Mucosa of stomach (tissue), 1 donor: ENCODE data around the gene SLC39A6.
A peak's percentile ranks its signal among the peaks of the same experiment; 100 is the strongest.
"Not testable (repeated sequence)": the region's sequence is repeated elsewhere in the genome, so short reads cannot be mapped to it uniquely, and the experiment has no call there.

Experiments
- H3K27me3 ChIP-seq: one replicate; pipeline ENCODE4 v1.7.0; 2013; ENCODE audit warnings: mild to moderate bottlenecking, low read length; ENCODE audit not compliant: control insufficient read depth, insufficient read depth
- H3K36me3 ChIP-seq: one replicate; pipeline ENCODE4 v1.7.0; 2013; ENCODE audit warnings: low read length; ENCODE audit not compliant: control insufficient read depth, insufficient read depth
- H3K4me1 ChIP-seq: one replicate; pipeline ENCODE4 v1.7.0; 2013; ENCODE audit warnings: mild to moderate bottlenecking, low read length; ENCODE audit not compliant: control insufficient read depth, insufficient read depth
- H3K4me3 ChIP-seq: one replicate; pipeline ENCODE4 v1.7.0; 2013; ENCODE audit warnings: low read length
- H3K9ac ChIP-seq: one replicate; pipeline ENCODE4 v1.7.0; 2013; ENCODE audit warnings: mild to moderate bottlenecking, low read length, moderate library complexity
- H3K9me3 ChIP-seq: one replicate; pipeline ENCODE4 v1.7.0; 2013; ENCODE audit warnings: mild to moderate bottlenecking, low read length, moderate library complexity; ENCODE audit not compliant: control insufficient read depth
- donor health status: Pancreatic carcinoma.

The SLC39A6 gene, protein sequence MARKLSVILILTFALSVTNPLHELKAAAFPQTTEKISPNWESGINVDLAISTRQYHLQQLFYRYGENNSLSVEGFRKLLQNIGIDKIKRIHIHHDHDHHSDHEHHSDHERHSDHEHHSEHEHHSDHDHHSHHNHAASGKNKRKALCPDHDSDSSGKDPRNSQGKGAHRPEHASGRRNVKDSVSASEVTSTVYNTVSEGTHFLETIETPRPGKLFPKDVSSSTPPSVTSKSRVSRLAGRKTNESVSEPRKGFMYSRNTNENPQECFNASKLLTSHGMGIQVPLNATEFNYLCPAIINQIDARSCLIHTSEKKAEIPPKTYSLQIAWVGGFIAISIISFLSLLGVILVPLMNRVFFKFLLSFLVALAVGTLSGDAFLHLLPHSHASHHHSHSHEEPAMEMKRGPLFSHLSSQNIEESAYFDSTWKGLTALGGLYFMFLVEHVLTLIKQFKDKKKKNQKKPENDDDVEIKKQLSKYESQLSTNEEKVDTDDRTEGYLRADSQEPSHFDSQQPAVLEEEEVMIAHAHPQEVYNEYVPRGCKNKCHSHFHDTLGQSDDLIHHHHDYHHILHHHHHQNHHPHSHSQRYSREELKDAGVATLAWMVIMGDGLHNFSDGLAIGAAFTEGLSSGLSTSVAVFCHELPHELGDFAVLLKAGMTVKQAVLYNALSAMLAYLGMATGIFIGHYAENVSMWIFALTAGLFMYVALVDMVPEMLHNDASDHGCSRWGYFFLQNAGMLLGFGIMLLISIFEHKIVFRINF

DNA sequence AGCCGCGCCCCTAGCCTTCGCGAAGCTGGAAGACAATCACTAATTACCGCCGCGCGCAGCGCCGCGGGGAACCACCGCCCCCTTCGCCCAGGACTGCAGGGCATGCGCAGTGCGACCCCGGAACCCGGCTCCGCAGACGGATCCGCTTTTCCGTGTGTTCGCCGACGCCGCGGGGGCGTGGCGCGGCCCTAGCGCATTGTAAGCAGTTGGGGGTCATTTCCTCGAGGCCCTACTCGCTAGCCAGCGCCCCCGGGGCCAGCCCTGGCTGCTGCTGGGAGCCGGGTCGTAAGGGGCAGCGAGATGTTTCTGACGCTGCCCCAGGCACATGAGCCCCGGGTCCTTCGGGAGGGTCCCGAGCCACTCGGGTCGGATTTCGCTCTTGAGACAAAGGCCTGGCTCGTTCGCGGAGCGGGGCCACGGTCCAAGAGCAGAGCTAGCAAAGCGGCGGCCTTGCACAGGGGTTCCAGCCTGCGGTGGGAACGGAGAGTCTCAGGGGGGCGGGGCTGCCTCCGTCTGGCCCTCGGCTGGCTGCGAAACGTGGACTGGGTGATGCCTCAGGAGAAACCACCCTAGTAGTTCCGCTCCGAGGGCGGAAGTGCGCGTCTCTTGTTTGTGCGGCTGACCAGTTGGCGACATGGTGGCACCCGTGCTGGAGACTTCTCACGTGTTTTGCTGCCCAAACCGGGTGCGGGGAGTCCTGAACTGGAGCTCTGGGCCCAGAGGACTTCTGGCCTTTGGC is at the start of gene SLC39A6, which contains the start of gene ELP2:
Gene SLC39A6 (minus strand): TSS at position 41 of the 739 bp plus-strand sequence. CDS start 2,333 bp downstream, outside the sequence.
Gene ELP2 (plus strand): TSS at position 600 of the 739 bp plus-strand sequence. CDS start 35 bp downstream, at position 635.
- peaks cover 7% of the 10 kb centered on the region for H3K4me1 ChIP-seq
- no peaks in the 10 kb centered on the region for H3K9me3 ChIP-seq
- H3K27me3 ChIP-seq: no peaks in the 10 kb centered on the region
- peak within 1 kb of the TSS; percentile 95 for H3K9ac ChIP-seq
- H3K36me3 ChIP-seq: no peaks in the 10 kb centered on the region
- H3K4me3 ChIP-seq: peak within 1 kb of the TSS; percentile 89

DNA sequence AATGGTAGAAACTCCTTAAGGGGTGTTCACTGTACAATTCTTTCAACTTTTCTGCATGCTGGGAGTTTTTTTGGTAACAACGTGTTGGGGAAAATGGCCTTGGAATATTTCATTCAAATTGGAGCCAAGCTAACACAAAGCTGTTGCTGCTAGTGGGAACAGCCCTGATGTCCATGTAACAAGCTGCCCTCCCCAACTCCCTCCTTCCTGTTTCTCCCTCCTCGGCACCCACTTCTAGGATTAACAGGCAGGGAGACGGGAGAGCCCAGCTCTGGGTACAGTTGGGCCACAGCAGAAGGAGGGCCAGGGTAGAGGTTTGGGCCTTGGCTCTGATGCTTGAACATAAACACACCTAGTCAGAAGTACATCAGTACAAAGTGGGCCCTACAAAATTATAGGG is 48.8 kb upstream of the SLC39A6 start:
- Histone ChIP-seq H3K4me3 (no peak overlapping the region), H3K27me3 (no peaks in the 10 kb centered on the region), H3K36me3 (no peaks in the 10 kb centered on the region), H3K9me3 (no peaks in the 10 kb centered on the region), H3K9ac (no peak overlapping the region), H3K4me1 (no peaks in the 10 kb centered on the region)

DNA sequence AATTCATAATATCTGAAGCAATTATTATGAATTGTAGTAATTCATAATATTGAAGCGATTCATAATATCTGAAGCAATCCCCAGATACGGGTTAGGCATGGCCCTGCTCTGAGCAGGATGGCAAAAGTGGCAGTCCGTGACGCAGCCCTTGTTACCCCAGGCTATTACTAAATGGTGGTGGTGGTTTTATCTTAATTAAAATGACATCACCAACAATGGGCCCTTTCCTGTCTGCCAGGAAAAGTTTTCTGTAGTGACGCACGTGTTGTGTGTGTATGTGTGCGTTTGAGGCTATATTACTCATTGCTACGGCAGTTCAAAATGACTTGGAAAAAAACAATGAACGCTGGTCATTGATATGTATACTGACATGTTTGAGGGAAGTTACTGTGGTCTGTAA is 47.6 kb upstream of the SLC39A6 start:
- Histone ChIP-seq H3K36me3 (no peaks in the 10 kb centered on the region), H3K9ac (no peak overlapping the region), H3K27me3 (no peaks in the 10 kb centered on the region), H3K4me1 (no peaks in the 10 kb centered on the region), H3K4me3 (no peak overlapping the region), H3K9me3 (no peaks in the 10 kb centered on the region)

DNA sequence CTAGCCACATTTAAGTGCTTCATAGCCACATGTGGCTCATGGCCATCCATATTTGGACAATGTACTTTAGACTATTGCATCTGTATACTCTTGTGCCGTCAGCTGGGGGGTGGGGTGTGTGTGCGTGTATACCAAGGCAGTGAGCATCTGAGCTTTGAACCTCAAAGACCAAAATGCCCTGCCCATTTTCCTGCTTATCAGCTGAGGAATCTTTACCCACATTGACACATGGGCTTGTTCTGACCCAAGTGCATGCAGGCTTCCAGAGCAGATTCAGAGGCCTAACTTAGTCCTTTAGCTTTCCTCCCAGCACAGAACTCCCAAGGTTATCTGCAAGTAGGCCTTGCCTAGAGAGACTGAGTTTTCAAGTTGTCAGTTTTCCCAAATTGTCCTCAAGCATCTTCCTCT is 47.0 kb upstream of the SLC39A6 start:
- Histone ChIP-seq H3K36me3 (no peaks in the 10 kb centered on the region), H3K9me3 (no peaks in the 10 kb centered on the region), H3K4me3 (no peak overlapping the region), H3K27me3 (no peaks in the 10 kb centered on the region), H3K4me1 (no peaks in the 10 kb centered on the region), H3K9ac (no peak overlapping the region)

DNA sequence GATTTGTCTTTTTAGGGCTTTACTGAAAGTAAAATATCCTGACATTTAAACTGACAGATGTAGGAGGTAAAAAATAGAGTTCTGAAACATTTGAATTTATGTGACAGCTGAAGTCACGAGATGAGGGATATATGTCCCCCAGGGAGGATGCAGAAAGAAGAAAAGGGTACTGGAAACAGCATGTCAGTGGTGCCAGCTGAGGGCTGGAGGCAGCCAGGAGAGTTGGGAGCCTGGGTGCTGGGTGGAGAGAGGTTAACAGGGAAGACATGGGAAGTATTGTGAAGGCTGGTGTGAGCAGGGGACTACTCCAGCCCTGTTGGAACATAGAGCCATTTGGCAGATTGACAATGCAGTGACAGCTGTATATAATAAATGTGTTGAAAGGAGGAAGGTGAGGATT is 46.3 kb upstream of the SLC39A6 start:
- no peaks in the 10 kb centered on the region for H3K36me3 ChIP-seq
- H3K9me3 ChIP-seq: no peaks in the 10 kb centered on the region
- no peak overlapping the region for H3K9ac ChIP-seq
- H3K27me3 ChIP-seq: no peaks in the 10 kb centered on the region
- no peaks in the 10 kb centered on the region for H3K4me1 ChIP-seq
- H3K4me3 ChIP-seq: no peak overlapping the region

DNA sequence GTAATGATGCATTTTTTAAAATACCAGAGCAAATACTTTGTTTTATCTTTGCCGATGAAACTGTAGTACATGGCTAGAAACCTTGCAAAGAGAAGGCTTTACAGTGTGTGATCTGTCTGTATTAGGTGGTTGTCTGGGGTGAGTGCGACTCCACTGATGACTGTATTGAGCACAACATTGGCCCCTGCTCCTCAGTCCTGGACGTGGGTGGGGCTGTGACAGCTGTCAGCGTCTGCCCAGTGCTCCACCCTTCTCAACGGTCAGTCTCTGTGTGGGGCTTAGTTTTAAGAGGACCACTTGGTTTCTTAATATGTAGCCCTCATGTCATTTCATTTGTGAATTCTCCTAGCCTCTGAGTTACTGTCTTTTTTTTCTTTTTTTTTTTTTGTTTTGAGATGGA is 40.8 kb upstream of the SLC39A6 start:
- H3K9ac ChIP-seq: no peak overlapping the region
- no peaks in the 10 kb centered on the region for H3K27me3 ChIP-seq
- no peaks in the 10 kb centered on the region for H3K4me1 ChIP-seq
- no peaks in the 10 kb centered on the region for H3K36me3 ChIP-seq
- no peak overlapping the region for H3K4me3 ChIP-seq
- H3K9me3 ChIP-seq: no peaks in the 10 kb centered on the region

DNA sequence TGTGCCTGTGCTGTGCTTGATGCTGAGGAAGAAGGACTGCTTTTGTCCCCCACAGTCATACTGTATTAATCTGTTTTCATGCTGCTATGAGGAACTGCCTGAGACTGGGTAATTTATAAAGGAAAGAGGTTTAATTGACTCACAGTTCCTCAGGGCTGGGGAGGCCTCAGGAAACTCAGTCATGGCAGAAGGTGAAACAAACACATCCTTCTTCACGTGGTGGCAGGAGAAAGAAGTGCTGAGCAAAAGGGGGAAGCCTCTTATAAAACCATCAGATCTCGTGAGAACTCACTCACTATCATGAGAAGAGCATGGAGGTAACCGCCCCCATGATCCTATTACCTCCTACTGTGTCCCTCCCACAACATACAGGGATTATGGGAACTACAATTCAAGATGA is 39.2 kb upstream of the SLC39A6 start:
- H3K9ac ChIP-seq, H3K9me3 ChIP-seq, H3K4me1 ChIP-seq, H3K27me3 ChIP-seq, H3K36me3 ChIP-seq, H3K4me3 ChIP-seq: not testable (repeated sequence)

DNA sequence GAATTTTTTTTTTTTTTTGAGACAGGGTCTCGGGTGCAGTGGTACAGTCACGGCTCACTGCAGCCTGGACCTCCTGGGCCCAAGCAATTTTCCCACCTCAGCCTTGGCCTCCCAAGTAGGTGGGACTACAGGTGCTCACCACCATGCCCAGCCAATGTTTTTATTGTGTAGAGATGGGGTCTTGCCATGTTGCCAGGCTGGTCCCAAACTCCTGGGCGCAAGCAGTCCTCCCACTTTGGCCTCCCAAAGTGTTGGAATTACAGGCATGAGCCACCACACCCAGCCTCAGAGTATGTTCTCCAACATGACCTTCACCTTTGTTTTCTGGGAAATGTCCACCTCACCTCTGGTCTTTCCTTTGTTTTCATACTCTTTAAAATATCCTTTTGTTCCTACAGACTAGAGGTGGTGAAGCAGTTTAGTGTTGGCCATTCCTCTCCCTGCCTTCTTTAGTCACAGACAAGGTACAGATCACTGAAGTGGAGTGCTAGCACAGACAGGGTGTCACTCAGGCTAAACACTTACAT is 38.6 kb upstream of the SLC39A6 start:
- Histone ChIP-seq H3K9me3 (no peaks in the 10 kb centered on the region), H3K4me1 (no peaks in the 10 kb centered on the region), H3K27me3 (no peaks in the 10 kb centered on the region), H3K36me3 (no peaks in the 10 kb centered on the region), H3K4me3 (no peak overlapping the region), H3K9ac (no peak overlapping the region)

DNA sequence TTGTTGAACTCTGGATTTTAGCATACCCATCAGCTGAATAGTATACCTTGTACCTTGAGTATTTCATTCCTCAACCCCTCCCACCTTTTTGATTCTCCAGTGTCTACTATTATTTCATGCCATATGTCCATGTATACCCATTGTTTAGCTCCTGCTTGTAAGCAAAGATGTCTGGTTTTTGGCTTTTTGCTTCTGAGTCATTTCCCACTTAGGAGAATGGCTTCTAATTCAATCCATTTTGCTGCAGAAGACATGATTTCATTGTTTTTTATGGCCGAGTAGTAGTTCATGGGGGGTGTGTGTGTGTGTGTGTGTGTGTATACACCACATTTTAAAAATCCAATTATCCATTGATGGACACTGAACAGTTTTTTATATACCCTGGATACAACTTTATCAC is 33.8 kb upstream of the SLC39A6 start:
- Histone ChIP-seq H3K4me3 (no peak overlapping the region), H3K36me3 (peaks cover 3% of the 10 kb centered on the region), H3K27me3 (no peaks in the 10 kb centered on the region), H3K4me1 (no peaks in the 10 kb centered on the region), H3K9me3 (no peaks in the 10 kb centered on the region), H3K9ac (no peak overlapping the region)

DNA sequence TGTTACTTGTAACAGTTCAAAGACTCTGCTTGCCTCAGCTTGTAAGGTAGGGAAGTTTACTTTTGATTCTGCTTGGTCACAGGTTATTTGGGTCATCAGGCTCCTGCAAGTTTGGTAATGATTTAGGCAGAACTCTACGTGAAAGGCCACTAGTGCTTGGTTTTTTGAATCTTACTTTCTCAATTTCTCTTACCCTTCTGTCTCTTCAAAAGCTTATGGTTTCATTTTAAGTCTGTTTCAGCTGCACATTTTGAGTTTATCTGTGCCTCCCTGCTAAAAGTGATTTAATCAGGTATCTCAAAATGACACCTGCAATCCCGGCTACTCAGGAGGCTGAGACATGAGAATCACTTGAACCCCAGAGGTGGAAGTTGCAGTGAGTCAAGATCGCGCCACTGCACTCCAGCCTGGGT is 31.8 kb upstream of the SLC39A6 start:
- Histone ChIP-seq H3K9ac (no peak overlapping the region), H3K27me3 (no peaks in the 10 kb centered on the region)

DNA sequence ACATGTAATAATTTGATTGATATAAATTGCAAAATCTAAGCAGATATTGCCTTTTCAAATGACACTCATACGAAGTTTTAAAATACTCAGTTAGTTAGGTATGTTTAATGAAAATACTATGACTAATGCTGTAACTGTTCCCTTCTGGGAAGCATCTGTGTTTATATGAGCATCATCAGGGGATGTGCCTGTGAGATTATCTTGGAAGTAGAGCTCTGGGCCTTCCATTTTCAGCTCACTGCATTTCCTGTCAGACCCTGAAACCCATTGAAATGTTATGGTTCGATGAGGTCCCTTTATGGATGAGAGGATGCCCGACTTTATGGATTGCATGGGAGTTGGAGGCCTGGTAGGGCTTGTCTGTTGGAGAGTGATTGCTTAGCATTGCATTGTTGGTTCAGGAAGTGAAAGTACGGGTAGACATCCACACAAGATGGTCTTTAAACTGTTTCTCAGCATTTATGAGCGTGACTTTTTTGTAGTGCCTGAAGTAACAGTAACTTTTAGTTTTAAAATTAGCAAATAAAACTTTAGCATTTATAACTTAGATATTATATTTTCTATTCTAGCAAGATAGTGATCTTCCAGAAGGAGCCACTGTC is 29.2 kb upstream of the SLC39A6 start:
- H3K27me3 ChIP-seq: no peaks in the 10 kb centered on the region
- H3K4me1 ChIP-seq: no peaks in the 10 kb centered on the region
- H3K9me3 ChIP-seq: no peaks in the 10 kb centered on the region
- H3K4me3 ChIP-seq: no peak overlapping the region
- peaks cover 3% of the 10 kb centered on the region for H3K36me3 ChIP-seq
- no peak overlapping the region for H3K9ac ChIP-seq

More for the DNA sequence above, 31.8 kb upstream of the SLC39A6 start:
- Histone ChIP-seq H3K4me1 (no peaks in the 10 kb centered on the region), H3K4me3 (no peak overlapping the region), H3K9me3 (no peaks in the 10 kb centered on the region), H3K36me3 (peaks cover 3% of the 10 kb centered on the region)
